Nephron progenitor cell (in vitro differentiated cells): ENCODE results near the gene SYT6.
A peak's percentile ranks its signal among the peaks of the same experiment; 100 is the strongest.

Source experiments
- DNase-seq: peaks from one replicate; pipeline ENCODE4 v3.0.0; 2021
- H3K27ac Mint-ChIP-seq: 2 replicates; pipeline ENCODE4 v1.8.0; 2021; ENCODE audit warnings: mild to moderate bottlenecking, moderate library complexity, mixed read lengths
- H3K27me3 Mint-ChIP-seq: 2 replicates; pipeline ENCODE4 v1.8.0; 2021; ENCODE audit warnings: mild to moderate bottlenecking, low read depth, mixed read lengths; ENCODE audit not compliant: poor library complexity
- H3K36me3 Mint-ChIP-seq: 2 replicates; pipeline ENCODE4 v1.8.0; 2021; ENCODE audit warnings: low read depth, mixed read lengths
- H3K4me1 Mint-ChIP-seq: 2 replicates; pipeline ENCODE4 v1.8.0; 2021; ENCODE audit warnings: mixed read lengths
- H3K4me3 Mint-ChIP-seq: 2 replicates; pipeline ENCODE4 v1.8.0; 2021; ENCODE audit warnings: mild to moderate bottlenecking, moderate library complexity, mixed read lengths
- H3K9me3 Mint-ChIP-seq: 2 replicates; pipeline ENCODE4 v1.8.0; 2021; ENCODE audit warnings: mild to moderate bottlenecking, moderate library complexity, mixed read lengths
- TF ChIP-seq, protein P1 (sequence below): fragments of 200-600 bp; sonication (generic); IDR thresholded peaks from 2 replicates; pipeline ENCODE4 v1.5.0; 2021; ENCODE audit warnings: antibody characterized with exemption

The SYT6 gene

DNA sequence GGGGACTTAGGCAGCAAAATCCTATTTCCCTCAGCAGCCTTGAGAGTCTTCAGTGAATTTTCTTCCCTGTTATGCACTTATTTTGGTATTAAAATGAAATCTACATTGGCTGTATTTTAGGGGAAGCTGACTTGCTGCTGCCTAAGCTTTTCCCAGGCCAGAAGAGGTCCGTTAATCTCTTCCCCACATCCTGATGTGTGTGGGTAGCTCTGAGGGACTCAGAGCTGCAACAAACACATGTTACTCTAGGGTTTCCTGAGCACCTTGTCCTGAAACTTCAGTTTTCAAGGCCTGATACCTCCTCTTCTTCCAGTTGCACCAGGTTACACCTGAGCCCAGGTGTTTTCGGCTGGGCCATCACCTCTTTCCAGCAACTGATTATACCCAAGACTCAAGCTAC, 51.5 kb downstream of the SYT6 start:
- Mint-ChIP-seq H3K27ac (no peak overlapping the region), H3K4me1 (peaks cover 42% of the 10 kb centered on the region), H3K9me3 (no peaks in the 10 kb centered on the region), H3K4me3 (no peak overlapping the region), H3K36me3 (peaks cover 65% of the 10 kb centered on the region), H3K27me3 (peaks cover 3% of the 10 kb centered on the region)
- TF ChIP-seq, protein P1, sequence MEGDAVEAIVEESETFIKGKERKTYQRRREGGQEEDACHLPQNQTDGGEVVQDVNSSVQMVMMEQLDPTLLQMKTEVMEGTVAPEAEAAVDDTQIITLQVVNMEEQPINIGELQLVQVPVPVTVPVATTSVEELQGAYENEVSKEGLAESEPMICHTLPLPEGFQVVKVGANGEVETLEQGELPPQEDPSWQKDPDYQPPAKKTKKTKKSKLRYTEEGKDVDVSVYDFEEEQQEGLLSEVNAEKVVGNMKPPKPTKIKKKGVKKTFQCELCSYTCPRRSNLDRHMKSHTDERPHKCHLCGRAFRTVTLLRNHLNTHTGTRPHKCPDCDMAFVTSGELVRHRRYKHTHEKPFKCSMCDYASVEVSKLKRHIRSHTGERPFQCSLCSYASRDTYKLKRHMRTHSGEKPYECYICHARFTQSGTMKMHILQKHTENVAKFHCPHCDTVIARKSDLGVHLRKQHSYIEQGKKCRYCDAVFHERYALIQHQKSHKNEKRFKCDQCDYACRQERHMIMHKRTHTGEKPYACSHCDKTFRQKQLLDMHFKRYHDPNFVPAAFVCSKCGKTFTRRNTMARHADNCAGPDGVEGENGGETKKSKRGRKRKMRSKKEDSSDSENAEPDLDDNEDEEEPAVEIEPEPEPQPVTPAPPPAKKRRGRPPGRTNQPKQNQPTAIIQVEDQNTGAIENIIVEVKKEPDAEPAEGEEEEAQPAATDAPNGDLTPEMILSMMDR: no peak
- DNase-seq: no peak

DNA sequence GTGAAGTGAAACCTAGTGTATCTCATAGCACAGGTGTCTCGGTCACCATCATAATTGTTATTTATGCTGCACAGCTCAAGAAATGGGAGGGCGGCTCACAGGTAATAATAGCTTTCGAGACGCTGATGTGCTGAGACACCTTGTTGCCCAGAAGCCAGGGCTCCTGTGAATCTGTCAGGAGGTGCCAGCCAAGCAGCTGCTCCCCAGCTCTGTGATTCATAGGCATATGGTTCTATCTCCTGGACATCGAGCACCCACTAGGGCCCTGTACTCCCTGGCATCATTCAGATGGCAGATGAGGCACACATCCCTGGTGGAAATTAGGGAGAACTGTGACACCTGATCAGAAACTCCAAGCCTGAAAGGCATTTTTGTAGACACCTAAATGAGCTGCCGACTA, 53.5 kb downstream of the SYT6 start:
- no peak for DNase-seq
- H3K36me3 Mint-ChIP-seq: peaks cover 78% of the 10 kb centered on the region
- H3K9me3 Mint-ChIP-seq: no peaks in the 10 kb centered on the region
- TF ChIP-seq, protein P1: no peak
- H3K4me1 Mint-ChIP-seq: peaks cover 31% of the 10 kb centered on the region
- H3K27ac Mint-ChIP-seq: no peak overlapping the region
- peaks cover 5% of the 10 kb centered on the region for H3K27me3 Mint-ChIP-seq
- no peak overlapping the region for H3K4me3 Mint-ChIP-seq

DNA sequence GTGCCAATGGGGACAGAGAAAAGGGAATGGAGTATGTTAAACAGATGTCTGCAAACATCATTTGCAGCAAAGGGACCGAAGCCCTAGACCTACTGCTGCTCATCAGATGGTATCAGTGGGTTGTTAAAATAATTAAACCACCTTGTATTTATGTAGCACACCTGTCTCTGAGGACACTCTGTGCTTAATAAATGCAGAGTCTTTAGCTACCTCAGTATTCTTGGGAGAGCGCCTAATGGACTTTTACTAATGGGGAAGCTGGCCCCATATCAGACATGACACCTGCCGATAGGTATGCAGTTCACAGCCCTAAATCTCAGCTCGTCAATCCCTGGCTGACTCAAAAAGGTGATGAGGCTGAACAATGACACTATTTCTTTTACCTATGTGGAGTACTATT, 54.4 kb downstream of the SYT6 start:
- TF ChIP-seq, protein P1: no peak
- H3K9me3 Mint-ChIP-seq: no peaks in the 10 kb centered on the region
- no peak for DNase-seq
- H3K4me3 Mint-ChIP-seq: no peak overlapping the region
- peaks cover 32% of the 10 kb centered on the region for H3K4me1 Mint-ChIP-seq
- no peak overlapping the region for H3K27ac Mint-ChIP-seq
- peaks cover 2% of the 10 kb centered on the region for H3K27me3 Mint-ChIP-seq
- H3K36me3 Mint-ChIP-seq: peaks cover 86% of the 10 kb centered on the region

DNA sequence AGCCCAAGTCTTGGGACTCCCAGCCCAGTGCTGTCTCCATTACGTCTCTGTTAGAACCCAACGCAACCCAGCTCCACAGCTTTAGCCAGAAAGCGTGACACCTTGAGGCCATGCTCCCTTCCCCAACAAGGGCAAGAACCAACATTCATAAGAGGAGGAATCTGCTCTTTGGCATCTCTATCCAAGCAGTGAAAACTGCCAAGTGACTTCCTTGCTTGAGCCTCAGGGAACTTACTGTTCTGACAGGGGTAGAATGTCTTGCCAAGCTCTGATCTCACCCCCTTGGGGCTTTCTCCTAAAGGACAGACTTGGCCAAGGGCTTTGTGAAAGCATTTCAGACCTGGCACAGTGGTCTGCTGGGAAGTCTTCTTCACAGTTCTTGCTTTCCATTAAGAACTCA, 56.6 kb downstream of the SYT6 start:
- Mint-ChIP-seq H3K4me3 (no peak overlapping the region), H3K36me3 (peaks cover 86% of the 10 kb centered on the region), H3K27me3 (peaks cover 2% of the 10 kb centered on the region), H3K27ac (no peak overlapping the region), H3K9me3 (no peaks in the 10 kb centered on the region), H3K4me1 (peaks cover 29% of the 10 kb centered on the region)
- TF ChIP-seq, protein P1: no peak
- DNase-seq: no peak

DNA sequence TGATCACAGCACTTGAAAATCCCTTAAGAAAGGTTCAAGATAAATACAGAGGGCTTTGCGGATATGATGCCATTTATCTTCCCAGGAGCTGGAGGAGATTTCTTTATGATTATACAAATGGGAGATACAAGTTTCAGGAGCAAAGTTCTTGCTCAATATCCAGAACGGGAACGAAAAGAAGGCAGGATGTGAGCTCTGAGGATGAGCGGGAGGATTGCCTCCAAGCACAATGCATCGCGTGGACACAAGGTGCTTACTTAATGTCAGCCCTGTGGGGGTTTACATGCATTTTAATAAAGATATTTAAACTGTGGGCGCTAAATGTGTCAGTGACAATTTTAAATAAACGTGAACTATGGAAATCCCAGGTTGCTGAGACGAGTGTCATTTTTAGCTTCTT, 59.0 kb downstream of the SYT6 start:
- H3K4me3 Mint-ChIP-seq: no peak overlapping the region
- H3K9me3 Mint-ChIP-seq: no peaks in the 10 kb centered on the region
- peaks cover 2% of the 10 kb centered on the region for H3K27me3 Mint-ChIP-seq
- DNase-seq: no peak
- H3K36me3 Mint-ChIP-seq: peaks cover 86% of the 10 kb centered on the region
- TF ChIP-seq, protein P1: no peak
- peaks cover 42% of the 10 kb centered on the region for H3K4me1 Mint-ChIP-seq
- H3K27ac Mint-ChIP-seq: no peak overlapping the region

DNA sequence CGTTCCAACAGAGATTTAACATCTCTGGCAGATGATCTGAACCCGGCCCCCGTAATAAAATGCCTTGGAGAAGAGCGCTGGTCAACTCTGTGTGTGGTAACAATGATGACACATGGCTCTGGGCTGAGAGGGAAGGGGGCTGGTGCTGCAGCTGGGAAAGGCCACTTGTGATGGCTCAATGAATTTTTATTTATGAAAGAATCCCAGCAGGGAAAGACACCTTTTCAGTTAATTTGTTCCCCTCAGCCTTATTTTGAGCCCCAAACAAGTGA, 59.4 kb downstream of the SYT6 start:
- TF ChIP-seq, protein P1: no peak
- Mint-ChIP-seq H3K36me3 (peaks cover 84% of the 10 kb centered on the region), H3K4me1 (peaks cover 45% of the 10 kb centered on the region), H3K4me3 (no peak overlapping the region), H3K27ac (peak overlapping the region; percentile 29), H3K9me3 (no peaks in the 10 kb centered on the region), H3K27me3 (peaks cover 2% of the 10 kb centered on the region)
- DNase-seq: no peak
